IMR-90 (cell line): Measurements from ENCODE around the gene CCT3.

Source experiments
- BHLHE40 ChIP-seq: fragments of 150-350 bp; IDR thresholded peaks from 2 replicates; pipeline ENCODE4 v1.6.1; 2016; ENCODE audit warnings: mild to moderate bottlenecking, low read depth, low read length
- CEBPB ChIP-seq: IDR thresholded peaks from 2 replicates; pipeline ENCODE4 v1.6.1; 2012; ENCODE audit warnings: low read depth, low read length, improper control_type of control experiment
- CTCF ChIP-seq: conservative IDR thresholded peaks from 2 replicates; pipeline ENCODE4 v1.5.1; 2012; ENCODE audit warnings: mild to moderate bottlenecking, low read depth, low read length, improper control_type of control experiment
- ELK1 ChIP-seq: fragments of 150-350 bp; IDR thresholded peaks from 2 replicates; pipeline ENCODE4 v1.6.1; 2016; ENCODE audit warnings: low read depth, mild to moderate bottlenecking, low read length, moderate library complexity, borderline replicate concordance
- MAFK ChIP-seq: IDR thresholded peaks from 2 replicates; pipeline ENCODE4 v1.6.1; 2012; ENCODE audit warnings: low read depth, low read length, improper control_type of control experiment
- POLR2A ChIP-seq: IDR thresholded peaks from 2 replicates; pipeline ENCODE4 v1.6.1; 2012; ENCODE audit warnings: mild to moderate bottlenecking, low read depth, low read length
- RAD21 ChIP-seq: IDR thresholded peaks from 2 replicates; pipeline ENCODE4 v1.6.1; 2012; ENCODE audit warnings: low read length, improper control_type of control experiment
- RFX5 ChIP-seq: IDR thresholded peaks from 2 replicates; pipeline ENCODE4 v1.8.0; 2012; ENCODE audit warnings: low read depth, mild to moderate bottlenecking, low read length, moderate library complexity
- SMC3 ChIP-seq: fragments of 150-350 bp; IDR thresholded peaks from 2 replicates; pipeline ENCODE4 v1.6.1; 2016; ENCODE audit warnings: low read depth, mild to moderate bottlenecking, antibody characterized with exemption, low read length, moderate library complexity
- USF2 ChIP-seq: fragments of 150-350 bp; IDR thresholded peaks from 2 replicates; pipeline ENCODE4 v1.6.1; 2017; ENCODE audit warnings: mild to moderate bottlenecking, antibody characterized with exemption, low read length, low read depth

- TF ChIP-seq CTCF (no peak), POLR2A (no peak), SMC3 (no peak), RAD21 (no peak), BHLHE40 (no peak), CEBPB (no peak), ELK1 (no peak), MAFK (no peak), USF2 (no peak), RFX5 (no peak)
These were observed 39.2 kb downstream of the CCT3 start, which contains the start of gene VHLL for GRCh38 chr1:156298852-156299357.
